Trophoblast cell (in vitro differentiated cells and primary cell): Measurements from ENCODE around the gene PRKN.

Experiments
- DNase-seq, 2 donors: peaks; one replicate each; pipeline ENCODE4 v3.0.0-alpha.2; 2016
- H2AFZ ChIP-seq: 2 replicates; pipeline ENCODE4 v1.6.1; 2013; ENCODE audit warnings: low read length, moderate library complexity, mild to moderate bottlenecking; ENCODE audit not compliant: insufficient read depth, poor library complexity
- H2AK5ac ChIP-seq: 2 replicates; pipeline ENCODE4 v1.6.1; 2013; ENCODE audit warnings: mild to moderate bottlenecking, low read length
- H2BK120ac ChIP-seq: 2 replicates; pipeline ENCODE4 v1.6.1; 2013; ENCODE audit warnings: low read length, mild to moderate bottlenecking, moderate library complexity; ENCODE audit not compliant: insufficient read depth, poor library complexity
- H2BK12ac ChIP-seq: 2 replicates; pipeline ENCODE4 v1.6.1; 2013; ENCODE audit warnings: mild to moderate bottlenecking, low read length, moderate library complexity
- H2BK5ac ChIP-seq: 2 replicates; pipeline ENCODE4 v1.6.1; 2013; ENCODE audit warnings: low read length, low read depth, moderate library complexity, mild to moderate bottlenecking; ENCODE audit not compliant: poor library complexity
- H3K14ac ChIP-seq: 2 replicates; pipeline ENCODE4 v1.6.1; 2013; ENCODE audit warnings: mild to moderate bottlenecking, low read length
- H3K18ac ChIP-seq: 2 replicates; pipeline ENCODE4 v1.6.1; 2013; ENCODE audit warnings: mild to moderate bottlenecking, low read length
- H3K23ac ChIP-seq: 2 replicates; pipeline ENCODE4 v1.6.1; 2013; ENCODE audit warnings: low read length
- H3K27ac ChIP-seq: 2 replicates; pipeline ENCODE4 v1.5.1; 2013; ENCODE audit warnings: low read depth, mild to moderate bottlenecking, inconsistent platforms, low read length, moderate library complexity
- H3K27me3 ChIP-seq: 2 replicates; pipeline ENCODE4 v1.6.1; 2013; ENCODE audit warnings: inconsistent platforms, mild to moderate bottlenecking, low read length, moderate library complexity; ENCODE audit not compliant: insufficient read depth
- H3K36me3 ChIP-seq, 2 experiments: 1 replicate in 1 of 2; 2 replicates in 1 of 2; pipeline ENCODE4 v1.6.1; 2013; ENCODE audit warnings: low read length in 2 of 2, mild to moderate bottlenecking in 2 of 2, moderate library complexity in 1 of 2; ENCODE audit not compliant: insufficient read depth in 2 of 2, control insufficient read depth in 1 of 2
- H3K4ac ChIP-seq: 2 replicates; pipeline ENCODE4 v1.6.1; 2013; ENCODE audit warnings: low read depth, mild to moderate bottlenecking, low read length, moderate library complexity
- H3K4me1 ChIP-seq, 2 experiments: 1 replicate in 1 of 2; 2 replicates in 1 of 2; pipeline ENCODE4 v1.6.1; 2013; ENCODE audit warnings: low read length in 2 of 2, mild to moderate bottlenecking in 2 of 2, moderate library complexity in 1 of 2; ENCODE audit not compliant: insufficient read depth in 2 of 2, control insufficient read depth in 1 of 2
- H3K4me2 ChIP-seq: 2 replicates; pipeline ENCODE4 v1.6.1; 2013; ENCODE audit warnings: inconsistent platforms, mild to moderate bottlenecking, low read length, moderate library complexity
- H3K4me3 ChIP-seq: 2 replicates; pipeline ENCODE4 v1.5.1; 2013; ENCODE audit warnings: mild to moderate bottlenecking, low read depth, low read length, inconsistent platforms
- H3K79me1 ChIP-seq: one replicate; pipeline ENCODE4 v1.6.1; 2013; ENCODE audit warnings: low read length
- H3K79me2 ChIP-seq: 2 replicates; pipeline ENCODE4 v1.6.1; 2013; ENCODE audit warnings: low read length, mild to moderate bottlenecking; ENCODE audit not compliant: control insufficient read depth, insufficient read depth, poor library complexity
- H3K9ac ChIP-seq: 2 replicates; pipeline ENCODE4 v1.6.1; 2013; ENCODE audit warnings: mild to moderate bottlenecking, low read length
- H3K9me3 ChIP-seq: 2 replicates; pipeline ENCODE4 v1.6.1; 2013; ENCODE audit warnings: low read depth, mild to moderate bottlenecking, control low read depth, inconsistent platforms, low read length; ENCODE audit not compliant: insufficient read depth
- H4K12ac ChIP-seq: 2 replicates; pipeline ENCODE4 v1.6.1; 2013; ENCODE audit warnings: low read depth, mild to moderate bottlenecking, low read length, moderate library complexity
- H4K8ac ChIP-seq: 2 replicates; pipeline ENCODE4 v1.6.1; 2013; ENCODE audit warnings: low read depth, mild to moderate bottlenecking, low read length, moderate library complexity
- H4K91ac ChIP-seq: one replicate; pipeline ENCODE4 v1.6.1; 2013; ENCODE audit warnings: low read depth, mild to moderate bottlenecking, low read length, moderate library complexity
- WGBS: extraction: QIAGEN DNeasy Blood & Tissue Kit; methylation state at CpG from one replicate; pipeline ENCODE4 v1.1.7; 2013; ENCODE audit warnings: missing lambda C conversion rate; ENCODE audit not compliant: insufficient read length, insufficient coverage; ENCODE audit errors: extremely low coverage; 5-methylcytosine and 5-hydroxymethylcytosine counted together

The PRKN gene

DNA sequence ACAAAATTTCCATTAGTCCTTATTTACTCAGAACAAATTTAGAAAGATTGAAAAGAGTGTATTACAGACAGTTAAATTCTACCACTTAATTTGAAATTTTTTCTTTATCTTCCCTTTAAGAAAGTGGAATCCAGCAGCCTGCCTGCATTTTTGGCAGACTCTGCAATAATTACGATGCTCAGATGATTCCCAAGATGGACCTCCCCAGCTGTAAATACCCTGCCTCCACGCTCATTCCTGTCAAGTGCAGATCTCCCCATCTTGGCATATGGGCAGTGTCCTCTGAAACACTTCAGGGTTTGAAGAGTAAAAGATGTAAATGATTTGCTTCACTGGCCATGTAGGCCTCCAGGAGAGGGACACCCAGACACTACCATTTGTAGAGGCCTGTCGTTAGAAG lies 471.2 kb downstream of the PRKN start:
- Histone ChIP-seq H4K12ac (no peak overlapping the region), H2AFZ (no peak overlapping the region), H3K4me3 (no peak overlapping the region), H2BK12ac (no peak overlapping the region), H3K4me1 (no peaks in the 10 kb centered on the region), H3K9me3 (no peaks in the 10 kb centered on the region), H4K8ac (no peak overlapping the region), H2AK5ac (no peak overlapping the region), H3K79me1 (no peaks in the 10 kb centered on the region), H2BK5ac (no peak overlapping the region), H2BK120ac (no peak overlapping the region), H3K27me3 (no peaks in the 10 kb centered on the region), H3K9ac (no peak overlapping the region), H3K27ac (no peak overlapping the region), H3K14ac (no peak overlapping the region), H4K91ac (no peak overlapping the region), H3K4ac (no peak overlapping the region), H3K18ac (no peak overlapping the region), H3K23ac (no peak overlapping the region), H3K36me3 (no peaks in the 10 kb centered on the region), H3K4me2 (no peak overlapping the region), H3K79me2 (no peaks in the 10 kb centered on the region)
- WGBS, result no CpG with 5 or more reads among the region's 3 CpGs
- DNase-seq, result no peak

DNA sequence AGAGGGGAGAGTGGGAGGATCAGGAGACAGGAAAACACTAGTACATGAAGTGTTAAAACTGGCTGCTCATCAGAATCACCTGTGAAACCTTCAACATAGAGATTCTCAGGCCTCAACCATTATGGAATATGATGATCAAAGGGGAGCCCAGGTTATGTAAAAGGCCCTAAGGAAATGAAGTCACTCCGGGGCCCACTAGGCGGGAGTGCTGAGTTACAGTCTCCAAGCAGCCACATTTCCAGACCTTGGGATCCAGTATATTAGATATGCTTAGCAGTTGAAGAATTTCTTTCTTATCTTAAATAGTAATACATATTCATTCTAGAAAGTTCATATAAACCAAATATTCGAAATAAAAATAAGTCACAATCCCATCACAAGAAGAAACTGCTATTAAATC lies 476.3 kb downstream of the PRKN start:
- no peak overlapping the region for H4K8ac ChIP-seq
- H3K79me1 ChIP-seq, result no peaks in the 10 kb centered on the region
- H3K18ac ChIP-seq, result no peak overlapping the region
- no peak overlapping the region for H3K27ac ChIP-seq
- no peak overlapping the region for H3K4ac ChIP-seq
- H3K4me2 ChIP-seq, result no peak overlapping the region
- H3K9me3 ChIP-seq, result no peaks in the 10 kb centered on the region
- H2BK5ac ChIP-seq, result no peak overlapping the region
- H3K14ac ChIP-seq, result no peak overlapping the region
- no peaks in the 10 kb centered on the region for H3K79me2 ChIP-seq
- no peak overlapping the region for H3K9ac ChIP-seq
- H3K27me3 ChIP-seq, result no peaks in the 10 kb centered on the region
- no peaks in the 10 kb centered on the region for H3K4me1 ChIP-seq
- no peak overlapping the region for H3K4me3 ChIP-seq
- no peak overlapping the region for H3K23ac ChIP-seq
- H2AK5ac ChIP-seq, result no peak overlapping the region
- no peak overlapping the region for H4K12ac ChIP-seq
- no peak overlapping the region for H2BK120ac ChIP-seq
- peak; percentile 7 to 32 for DNase-seq
- WGBS, result no CpG with 5 or more reads among the region's 3 CpGs
- no peaks in the 10 kb centered on the region for H3K36me3 ChIP-seq
- no peak overlapping the region for H2BK12ac ChIP-seq
- H4K91ac ChIP-seq, result no peak overlapping the region
- H2AFZ ChIP-seq, result no peak overlapping the region

DNA sequence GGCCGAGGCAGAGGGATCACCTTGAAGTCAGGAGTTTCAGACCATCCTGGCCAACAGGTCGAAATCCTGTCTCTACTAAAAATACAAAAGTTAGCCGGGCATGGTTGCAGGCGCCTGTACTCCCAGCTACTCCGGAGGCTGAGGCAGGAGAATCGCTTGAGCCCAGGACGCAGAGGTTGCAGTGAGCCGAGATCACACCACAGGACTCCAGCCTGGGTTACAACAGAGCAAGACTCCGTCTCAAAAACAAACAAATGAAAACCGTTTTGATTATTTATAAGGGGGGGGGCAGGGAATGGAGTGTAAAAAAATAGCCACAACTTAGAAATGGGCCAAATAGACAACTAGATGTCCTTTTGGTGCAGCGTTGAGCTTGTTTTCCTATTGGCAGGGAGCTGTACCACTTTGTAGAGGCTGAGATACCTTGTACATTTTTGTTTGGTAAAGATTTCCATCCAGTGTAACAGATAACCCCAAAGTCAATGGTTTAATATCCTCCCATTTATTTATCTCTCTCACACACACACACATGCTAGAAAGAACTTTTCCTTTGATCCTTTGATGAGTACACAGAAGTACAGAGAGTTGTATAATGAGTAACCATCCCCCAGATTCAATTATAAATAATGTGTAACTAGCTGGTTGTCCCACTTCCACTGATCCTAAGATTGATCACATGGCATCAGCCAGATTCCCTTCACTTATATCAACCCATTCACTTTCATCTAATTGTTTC lies 477.5 kb downstream of the PRKN start:
- no peaks in the 10 kb centered on the region for H3K79me1 ChIP-seq
- H3K4me3 ChIP-seq, result no peak overlapping the region
- no peak overlapping the region for H4K8ac ChIP-seq
- H2BK5ac ChIP-seq, result no peak overlapping the region
- H3K9me3 ChIP-seq, result no peaks in the 10 kb centered on the region
- H3K27me3 ChIP-seq, result no peaks in the 10 kb centered on the region
- H3K14ac ChIP-seq, result no peak overlapping the region
- no peaks in the 10 kb centered on the region for H3K36me3 ChIP-seq
- H3K18ac ChIP-seq, result no peak overlapping the region
- no peak overlapping the region for H3K27ac ChIP-seq
- H3K4ac ChIP-seq, result no peak overlapping the region
- H3K4me2 ChIP-seq, result no peak overlapping the region
- no peak for DNase-seq
- no peak overlapping the region for H2BK12ac ChIP-seq
- H4K12ac ChIP-seq, result no peak overlapping the region
- no CpG with 5 or more reads among the region's 11 CpGs for WGBS
- H3K9ac ChIP-seq, result no peak overlapping the region
- H2AK5ac ChIP-seq, result no peak overlapping the region
- no peak overlapping the region for H4K91ac ChIP-seq
- H3K79me2 ChIP-seq, result no peaks in the 10 kb centered on the region
- H2BK120ac ChIP-seq, result no peak overlapping the region
- H3K23ac ChIP-seq, result no peak overlapping the region
- no peak overlapping the region for H2AFZ ChIP-seq
- no peaks in the 10 kb centered on the region for H3K4me1 ChIP-seq

DNA sequence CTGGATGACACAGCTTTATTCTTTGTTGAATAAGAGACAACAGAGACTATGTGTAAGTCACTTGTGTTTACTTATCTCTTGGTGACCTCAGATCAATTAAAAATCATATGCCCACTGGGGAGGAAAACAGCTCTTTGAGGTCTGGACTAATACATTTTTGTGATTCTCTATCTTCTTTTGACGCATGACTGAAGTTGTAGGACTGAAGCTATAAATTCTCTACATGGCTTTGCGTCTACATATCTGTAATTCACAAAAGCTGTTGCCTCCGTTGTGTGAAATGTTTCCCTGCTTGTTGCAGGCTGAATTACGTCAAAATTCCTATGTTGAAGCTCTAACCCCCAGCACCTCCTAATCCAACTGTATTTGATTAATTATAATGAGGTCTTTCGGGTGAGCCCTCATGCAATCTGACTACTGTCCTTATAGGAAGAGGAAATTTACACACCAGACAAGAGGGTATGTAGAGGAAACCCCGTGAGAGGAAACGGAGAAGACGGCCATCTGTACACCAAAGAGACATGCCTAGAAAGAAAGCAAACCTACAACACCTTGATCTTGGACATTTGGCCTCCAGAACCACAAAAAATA lies 481.6 kb downstream of the PRKN start:
- H3K79me2 ChIP-seq, result no peaks in the 10 kb centered on the region
- H3K27me3 ChIP-seq, result no peaks in the 10 kb centered on the region
- H4K12ac ChIP-seq, result no peak overlapping the region
- no peak overlapping the region for H2BK5ac ChIP-seq
- H4K8ac ChIP-seq, result no peak overlapping the region
- H2BK12ac ChIP-seq, result no peak overlapping the region
- WGBS, result no CpG with 5 or more reads among the region's 8 CpGs
- no peak for DNase-seq
- no peak overlapping the region for H3K9ac ChIP-seq
- no peak overlapping the region for H3K18ac ChIP-seq
- H3K4me2 ChIP-seq, result no peak overlapping the region
- no peaks in the 10 kb centered on the region for H3K36me3 ChIP-seq
- no peaks in the 10 kb centered on the region for H3K4me1 ChIP-seq
- H3K23ac ChIP-seq, result no peak overlapping the region
- no peak overlapping the region for H2AFZ ChIP-seq
- no peaks in the 10 kb centered on the region for H3K79me1 ChIP-seq
- H3K4me3 ChIP-seq, result no peak overlapping the region
- no peak overlapping the region for H3K14ac ChIP-seq
- no peak overlapping the region for H2AK5ac ChIP-seq
- H2BK120ac ChIP-seq, result no peak overlapping the region
- no peak overlapping the region for H3K4ac ChIP-seq
- H3K27ac ChIP-seq, result no peak overlapping the region
- H4K91ac ChIP-seq, result no peak overlapping the region
- H3K9me3 ChIP-seq, result no peaks in the 10 kb centered on the region
